DMS 273 treated with DMSO at 0.1 percent for 48 hours (cell line): ENCODE measurements around the gene ZNF717.
"Not testable (repeated sequence)": the region's sequence is repeated elsewhere in the genome, so short reads cannot be mapped to it uniquely, and the experiment has no call there.

Experiments used
- DNase-seq: peaks from one replicate; lab custom pipeline; 2025; lab: John Stamatoyannopoulos, UW

ZNF717 gene

DNA sequence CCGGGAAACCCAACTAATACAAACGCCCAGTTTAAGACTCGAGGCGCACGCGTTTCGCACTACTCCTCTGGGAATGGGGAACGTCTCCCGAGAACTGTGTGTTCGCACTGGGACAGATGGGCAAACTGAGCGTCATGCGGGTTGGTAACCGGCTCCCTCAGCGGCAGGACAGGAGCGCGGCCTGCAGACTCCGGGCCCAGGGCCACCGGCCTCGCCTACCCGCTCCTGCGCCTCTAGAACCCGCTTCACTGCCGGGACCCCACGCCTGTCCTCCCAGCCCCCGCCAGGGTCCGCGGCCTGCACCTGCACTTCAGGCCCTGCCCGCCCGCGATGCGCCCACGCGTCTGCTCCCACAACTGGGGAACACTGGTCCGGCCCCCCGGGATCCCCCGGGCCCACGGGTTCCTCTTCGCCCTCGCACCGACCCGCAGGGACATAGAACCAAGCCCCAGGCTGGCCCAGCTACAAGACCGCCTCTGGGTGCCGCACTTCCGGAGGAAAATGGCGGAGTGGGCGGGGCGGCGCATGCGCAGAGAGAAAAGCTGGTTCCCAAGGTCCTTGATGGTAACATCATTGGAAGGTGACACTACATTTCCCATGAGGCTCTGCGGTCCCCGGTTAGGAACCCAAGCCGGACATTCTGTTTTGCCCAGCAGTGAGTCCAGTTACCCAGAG is at the start of gene ZNF717:
Gene ZNF717, minus strand, starts transcription at position 469 of the 675 bp plus-strand sequence. CDS start 2,187 bp downstream, outside the sequence.
- DNase-seq, result peak; percentile 27

DNA sequence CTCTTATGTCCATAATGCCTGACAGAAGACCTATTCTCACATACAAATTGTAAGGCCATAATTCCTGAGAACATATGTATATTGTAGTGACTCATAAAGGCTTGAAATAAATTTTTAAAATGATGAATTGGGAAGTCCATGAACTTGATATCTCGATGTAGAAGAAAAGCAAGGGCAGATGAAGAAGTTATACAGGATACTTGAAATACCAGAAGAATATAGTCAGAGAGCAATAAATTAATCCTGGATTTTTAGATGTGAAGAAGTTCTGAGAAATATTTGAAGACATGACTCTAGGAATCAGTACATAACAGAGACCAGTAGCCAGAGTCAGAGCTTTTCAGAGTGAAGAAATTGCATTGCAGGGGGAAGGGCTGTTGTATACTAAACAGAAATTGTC is 45.7 kb upstream of the ZNF717 start:
- not testable (repeated sequence) for DNase-seq

DNA sequence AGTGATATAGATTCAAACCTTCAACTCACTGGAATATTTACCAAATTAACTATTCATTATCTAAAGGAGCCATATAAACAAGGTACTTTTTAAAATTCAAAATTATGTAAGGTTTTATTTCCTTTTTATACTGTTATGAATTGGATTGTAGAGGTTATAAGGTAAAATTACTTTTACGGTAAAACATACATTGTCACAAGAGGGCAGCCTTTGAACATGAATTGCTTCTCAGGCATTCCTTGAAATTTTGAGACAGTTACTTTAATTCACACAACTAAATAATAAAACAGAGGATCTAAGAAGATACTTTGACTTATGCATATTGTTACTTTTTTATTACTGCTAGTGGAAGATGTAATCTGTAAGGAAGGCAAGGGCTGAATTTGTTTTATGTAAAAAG is 32.7 kb upstream of the ZNF717 start:
- not testable (repeated sequence) for DNase-seq

DNA sequence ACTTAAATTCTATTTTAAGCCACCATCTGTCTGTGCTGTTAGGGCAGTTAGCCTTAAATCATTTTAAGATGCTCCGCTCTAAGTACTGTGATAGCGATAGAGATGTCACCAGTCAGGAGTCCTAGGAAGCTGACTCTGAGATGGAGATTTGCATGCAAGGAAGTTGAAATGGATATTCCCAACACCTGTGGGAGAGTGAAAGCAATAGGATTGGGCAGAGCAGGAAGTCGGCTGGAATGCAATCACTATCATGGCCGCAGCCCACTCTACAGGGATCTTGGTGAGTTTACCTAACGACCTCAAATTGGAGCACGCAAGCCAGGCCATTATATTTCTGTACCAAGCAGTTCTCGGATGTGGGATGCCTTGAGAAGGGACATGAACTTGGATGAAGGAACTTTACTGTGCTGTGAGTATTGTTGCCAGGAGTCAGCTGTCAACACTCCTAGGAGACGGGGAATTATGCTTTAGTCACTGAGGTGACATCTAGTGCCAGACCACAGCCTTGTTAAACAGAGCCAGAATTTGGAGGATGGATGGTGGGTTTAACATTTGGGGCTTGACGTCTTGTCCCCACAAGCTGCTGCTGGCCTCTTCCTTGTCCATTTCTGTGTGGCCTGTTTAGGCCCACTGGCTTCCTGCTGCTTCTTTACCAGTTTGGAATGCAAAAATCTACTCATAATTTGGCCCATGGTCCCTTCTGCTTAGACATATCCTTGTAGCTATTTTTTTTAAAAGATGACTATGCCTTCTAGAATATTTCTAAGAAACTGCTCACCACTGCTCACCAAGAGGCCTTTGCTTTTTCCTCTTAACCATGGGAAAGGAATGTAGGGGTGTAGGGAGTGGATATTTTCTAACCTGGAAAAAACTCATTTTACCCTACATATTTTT is 31.2 kb upstream of the ZNF717 start:
- not testable (repeated sequence) for DNase-seq

DNA sequence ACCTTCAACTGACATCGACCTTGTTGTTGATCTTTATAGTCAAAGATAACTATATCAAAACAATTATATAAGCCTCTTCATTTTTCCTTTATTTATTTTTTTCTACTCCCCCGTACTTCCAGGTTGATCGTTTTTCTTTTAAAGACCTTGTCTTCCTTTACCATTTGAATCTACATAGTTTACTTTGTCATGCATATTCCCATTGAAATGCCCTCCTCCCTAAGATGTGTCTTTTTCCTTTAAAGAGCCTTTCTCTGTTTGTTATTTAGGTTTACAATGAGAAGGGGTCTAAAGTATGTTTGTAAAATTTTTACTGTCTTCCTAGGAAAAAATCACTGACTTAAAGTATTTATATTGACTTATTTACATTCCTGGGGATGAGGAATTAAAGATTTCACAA is 29.4 kb upstream of the ZNF717 start:
- no peak for DNase-seq

DNA sequence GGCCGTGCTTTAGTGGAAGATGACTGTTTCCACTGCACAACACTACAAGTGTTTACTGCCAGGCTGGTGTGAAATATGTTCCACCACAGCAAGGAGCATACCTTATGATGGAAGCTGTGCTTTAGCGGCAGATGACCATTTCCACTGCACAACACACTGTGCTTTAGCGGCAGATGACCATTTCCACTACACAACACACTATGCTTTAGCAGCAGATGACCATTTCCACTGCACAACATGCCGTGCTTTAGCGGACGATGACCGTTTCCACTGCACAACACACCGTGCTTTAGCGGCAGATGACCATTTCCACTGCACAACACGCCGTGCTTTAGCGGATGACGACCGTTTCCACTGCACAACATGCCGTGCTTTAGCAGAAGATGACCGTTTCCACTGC is 2.8 kb downstream of the ZNF717 start:
- DNase-seq, result no peak

DNA sequence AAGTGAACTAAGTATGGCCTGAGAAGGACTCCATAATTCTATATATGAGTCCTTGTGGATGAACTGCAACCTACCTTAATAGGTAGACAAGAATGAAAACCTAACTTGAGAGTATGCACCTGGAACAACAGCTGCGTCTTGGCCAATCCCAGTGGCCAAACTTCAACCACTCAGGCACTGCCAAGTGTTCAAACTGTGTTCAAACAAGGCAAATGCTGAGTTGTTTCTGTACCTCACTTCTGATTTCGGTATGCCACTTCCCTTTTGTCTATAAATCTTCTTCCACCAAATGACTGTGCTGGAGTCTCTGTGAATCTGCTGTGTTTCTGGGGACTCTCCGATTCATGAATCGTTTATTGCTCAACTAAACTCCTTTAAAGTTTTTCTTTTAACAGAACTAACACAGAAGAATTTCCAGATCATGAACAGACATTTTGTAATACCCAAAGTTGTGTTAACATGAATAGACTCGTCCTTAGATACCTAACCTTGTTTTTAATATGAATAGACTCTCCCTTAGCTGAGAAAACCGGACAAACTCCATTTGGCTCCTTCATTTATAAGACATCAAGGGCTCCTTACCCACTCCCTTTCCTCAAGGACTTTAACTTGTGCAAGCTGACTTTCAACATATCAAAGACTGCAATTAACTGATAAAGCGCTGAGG is 4.1 kb downstream of the ZNF717 start:
- DNase-seq, result no peak

DNA sequence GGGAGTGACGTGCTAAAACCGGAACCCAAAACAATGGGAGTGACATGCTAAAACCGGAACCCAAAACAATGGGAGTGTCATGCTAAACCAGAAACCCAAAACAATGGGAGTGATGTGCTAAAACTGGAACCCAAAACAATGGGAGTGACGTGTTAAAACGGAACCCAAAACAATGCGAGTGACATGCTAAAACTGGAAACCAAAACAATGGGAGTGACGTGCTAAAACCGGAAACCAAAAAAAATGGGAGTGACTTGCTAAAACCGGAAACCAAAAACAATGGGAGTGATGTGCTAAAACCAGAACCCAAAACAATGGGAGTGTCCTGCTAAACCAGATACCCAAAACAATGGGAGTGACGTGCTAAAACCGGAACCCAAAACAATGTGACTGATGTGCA is 7.6 kb downstream of the ZNF717 start:
- not testable (repeated sequence) for DNase-seq

DNA sequence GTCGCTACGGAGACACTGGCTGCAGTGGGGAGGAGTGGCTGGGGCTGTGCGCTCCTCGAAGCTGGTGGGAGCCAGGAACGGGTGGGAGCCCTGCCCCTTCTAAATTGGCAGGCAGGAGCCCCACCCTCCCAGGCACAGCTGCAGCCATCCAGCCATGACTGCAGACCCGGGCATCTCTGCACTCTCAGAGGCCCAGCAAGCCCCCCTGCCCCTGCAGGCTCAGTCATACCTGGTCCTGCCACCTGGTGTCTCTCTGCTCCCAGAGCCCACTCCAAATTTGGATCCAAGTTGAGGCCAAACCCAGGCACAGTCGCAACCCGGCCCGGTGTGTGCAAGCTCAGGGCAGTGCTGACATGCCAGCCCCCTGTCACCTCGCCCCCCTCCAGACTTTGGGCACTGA is 13.7 kb downstream of the ZNF717 start:
- not testable (repeated sequence) for DNase-seq

DNA sequence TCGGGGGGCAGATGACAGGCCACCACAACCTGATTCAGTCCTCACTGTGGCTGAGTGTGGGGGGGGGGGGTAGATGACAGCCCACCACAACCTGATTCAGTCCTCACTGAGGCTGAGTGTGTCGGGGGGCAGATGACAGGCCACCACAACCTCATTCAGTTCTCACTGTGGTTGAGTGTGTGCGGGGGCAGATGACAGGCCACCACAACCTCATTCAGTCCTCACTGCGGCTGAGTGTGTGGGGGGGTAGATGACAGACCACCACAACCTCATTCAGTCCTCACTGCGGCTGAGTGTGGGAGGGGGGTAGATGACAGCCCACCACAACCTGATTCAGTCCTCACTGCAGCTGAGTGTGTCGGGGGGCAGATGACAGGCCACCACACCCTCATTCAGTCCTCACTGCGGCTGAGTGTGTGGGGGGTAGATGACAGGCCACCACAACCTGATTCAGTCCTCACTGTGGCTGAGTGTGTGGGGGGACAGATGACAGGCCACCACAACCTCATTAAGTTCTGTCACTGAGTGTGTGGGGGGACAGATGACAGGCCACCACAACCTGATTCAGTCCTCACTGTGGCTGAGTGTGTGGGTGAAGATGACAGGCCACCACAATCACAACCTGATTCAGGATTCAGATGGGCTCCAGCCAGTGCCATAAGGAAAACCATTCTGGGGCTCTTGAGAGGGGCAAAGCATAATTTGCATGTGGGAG is 16.9 kb downstream of the ZNF717 start:
- DNase-seq, result no peak

DNA sequence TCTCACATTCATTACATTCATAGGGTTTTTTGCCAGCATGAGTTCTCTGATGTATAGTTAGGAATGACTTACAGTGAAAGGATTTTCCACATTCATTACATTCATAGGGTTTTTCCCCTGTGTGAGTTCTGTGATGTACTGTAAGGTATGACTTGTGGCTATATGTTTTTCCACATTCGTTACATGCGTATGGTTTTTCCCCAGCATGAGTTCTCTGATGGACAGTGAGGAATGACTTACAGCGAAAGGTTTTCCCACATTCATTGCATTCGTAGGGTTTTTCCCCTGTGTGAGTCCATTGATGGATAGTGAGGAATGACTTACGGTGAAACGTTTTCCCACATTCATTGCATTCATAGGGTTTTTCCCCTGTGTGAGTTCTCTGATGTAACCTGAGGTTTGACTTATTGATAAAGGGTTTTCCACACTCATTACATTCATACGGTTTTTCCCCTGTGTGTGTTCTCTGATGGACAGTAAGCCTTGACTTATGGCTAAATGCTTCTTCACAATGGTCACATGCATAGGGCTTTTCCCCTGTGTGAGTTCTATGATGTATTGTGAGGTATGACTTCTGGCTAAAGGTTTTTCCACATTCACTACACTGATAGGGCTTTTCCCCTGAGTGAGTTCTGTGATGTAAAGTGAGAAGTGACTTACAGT is 47.4 kb downstream of the ZNF717 start:
- DNase-seq, result no peak

DNA sequence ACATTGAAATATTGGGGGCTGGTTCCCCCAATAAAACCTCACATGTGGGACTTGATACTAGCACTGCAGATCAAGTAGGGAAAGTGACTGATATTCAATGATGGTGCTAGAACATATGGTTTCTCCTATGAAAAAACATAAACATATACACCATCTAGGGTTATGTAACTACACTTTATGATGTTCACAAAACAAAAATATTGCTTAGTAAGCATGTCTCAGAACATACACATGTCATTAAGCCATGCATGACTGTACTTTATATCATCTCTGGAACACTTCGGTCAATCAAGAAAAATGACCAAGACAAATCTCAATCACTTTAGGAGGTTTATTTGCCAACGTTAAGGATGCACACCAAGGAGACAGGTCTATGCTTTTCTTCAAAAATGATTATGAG is 57.4 kb downstream of the ZNF717 start:
- DNase-seq, result no peak

DNA sequence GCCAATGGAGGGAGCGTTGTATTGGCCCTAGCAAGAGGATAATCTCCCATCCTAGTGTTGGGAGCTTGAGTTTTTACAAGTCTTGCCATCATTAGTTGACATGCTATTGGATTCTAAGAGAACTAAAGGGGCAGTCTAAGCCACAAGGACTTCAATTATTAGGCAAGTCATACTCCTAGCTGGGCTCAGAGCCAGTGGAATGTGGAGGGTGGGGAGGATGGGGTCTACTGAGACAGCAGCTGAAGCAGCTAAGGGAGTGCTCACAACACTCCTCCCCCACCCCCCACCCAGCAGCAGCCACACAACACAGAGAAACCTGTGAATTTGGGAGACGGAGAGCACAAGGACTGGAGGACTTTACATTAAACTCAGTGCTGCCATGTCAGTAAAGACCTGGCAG is 93.3 kb downstream of the ZNF717 start:
- no peak for DNase-seq

DNA sequence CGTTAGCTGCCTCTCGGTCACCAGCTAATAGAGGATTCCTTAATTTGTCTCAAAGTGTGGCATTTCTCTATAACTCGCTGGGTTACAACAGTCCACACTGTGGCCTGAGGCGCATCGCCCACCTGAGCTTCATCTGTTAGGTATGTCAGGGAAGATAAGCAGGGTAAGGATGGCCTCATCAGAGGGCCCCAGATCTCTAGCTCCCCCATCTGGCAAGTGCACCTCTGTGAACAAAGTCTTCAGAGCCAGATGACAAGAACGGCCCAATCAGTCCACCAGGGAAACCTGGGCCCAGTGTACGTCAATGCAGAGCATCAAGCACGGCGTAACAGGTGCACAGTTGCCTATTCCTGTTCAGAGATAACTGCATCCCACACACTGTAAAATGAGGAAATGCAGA is 98.0 kb downstream of the ZNF717 start:
- DNase-seq, result no peak
